Measurements from ENCODE around the gene BCDIN3D.

Gene BCDIN3D

GRCh38 chr12:49794811-49795653, 47.9 kb downstream of the BCDIN3D start:
- H3K9me3 Mint-ChIP-seq = no peaks in the 10 kb centered on the region
- no peak overlapping the region for H3K27ac Mint-ChIP-seq
- no peaks in the 10 kb centered on the region for H3K36me3 Mint-ChIP-seq (ENCODE audit: low read depth)
- no peaks in the 10 kb centered on the region for H3K27me3 Mint-ChIP-seq (ENCODE audit: low read depth)
- no peak overlapping the region for H3K4me3 Mint-ChIP-seq
- H3K4me1 Mint-ChIP-seq (ENCODE audit: low read depth) = peaks cover 2% of the 10 kb centered on the region

- H3K4me1 Mint-ChIP-seq (ENCODE audit: low read depth) = no peaks in the 10 kb centered on the region
- no peak overlapping the region for H3K4me3 Mint-ChIP-seq
- H3K9me3 Mint-ChIP-seq = no peaks in the 10 kb centered on the region
- H3K27ac Mint-ChIP-seq = no peak overlapping the region
- H3K36me3 Mint-ChIP-seq (ENCODE audit: low read depth) = no peaks in the 10 kb centered on the region
- H3K27me3 Mint-ChIP-seq (ENCODE audit: low read depth) = no peaks in the 10 kb centered on the region
These were observed 48.9 kb downstream of the BCDIN3D start for GRCh38 chr12:49794021-49794420.

- Mint-ChIP-seq H3K27ac (no peak overlapping the region), H3K4me1 (ENCODE audit: low read depth) (no peaks in the 10 kb centered on the region), H3K27me3 (ENCODE audit: low read depth) (no peaks in the 10 kb centered on the region), H3K9me3 (no peaks in the 10 kb centered on the region), H3K4me3 (no peak overlapping the region), H3K36me3 (ENCODE audit: low read depth) (no peaks in the 10 kb centered on the region)
These were observed 49.3 kb downstream of the BCDIN3D start for GRCh38 chr12:49793620-49794019.

- no peaks in the 10 kb centered on the region for H3K27me3 Mint-ChIP-seq (ENCODE audit: low read depth)
- H3K4me1 Mint-ChIP-seq (ENCODE audit: low read depth) = no peaks in the 10 kb centered on the region
- no peak overlapping the region for H3K4me3 Mint-ChIP-seq
- no peaks in the 10 kb centered on the region for H3K9me3 Mint-ChIP-seq
- no peak overlapping the region for H3K27ac Mint-ChIP-seq
- no peaks in the 10 kb centered on the region for H3K36me3 Mint-ChIP-seq (ENCODE audit: low read depth)
These were observed 49.8 kb downstream of the BCDIN3D start for GRCh38 chr12:49792976-49793580.

- H3K27me3 Mint-ChIP-seq (ENCODE audit: low read depth) = no peaks in the 10 kb centered on the region
- no peak overlapping the region for H3K27ac Mint-ChIP-seq
- H3K36me3 Mint-ChIP-seq (ENCODE audit: low read depth) = no peaks in the 10 kb centered on the region
- H3K9me3 Mint-ChIP-seq = peaks cover 4% of the 10 kb centered on the region
- no peak overlapping the region for H3K4me3 Mint-ChIP-seq
- no peaks in the 10 kb centered on the region for H3K4me1 Mint-ChIP-seq (ENCODE audit: low read depth)
These were observed 50.5 kb downstream of the BCDIN3D start for GRCh38 chr12:49792181-49792970.

- no peaks in the 10 kb centered on the region for H3K36me3 Mint-ChIP-seq (ENCODE audit: low read depth)
- H3K9me3 Mint-ChIP-seq = peaks cover 4% of the 10 kb centered on the region
- no peaks in the 10 kb centered on the region for H3K4me1 Mint-ChIP-seq (ENCODE audit: low read depth)
- no peak overlapping the region for H3K4me3 Mint-ChIP-seq
- no peak overlapping the region for H3K27ac Mint-ChIP-seq
- no peaks in the 10 kb centered on the region for H3K27me3 Mint-ChIP-seq (ENCODE audit: low read depth)
These were observed 51.2 kb downstream of the BCDIN3D start for GRCh38 chr12:49791700-49792099.

- no peak overlapping the region for H3K4me3 Mint-ChIP-seq
- no peaks in the 10 kb centered on the region for H3K4me1 Mint-ChIP-seq (ENCODE audit: low read depth)
- H3K27ac Mint-ChIP-seq = no peak overlapping the region
- H3K9me3 Mint-ChIP-seq = peaks cover 4% of the 10 kb centered on the region
- H3K27me3 Mint-ChIP-seq (ENCODE audit: low read depth) = no peaks in the 10 kb centered on the region
- H3K36me3 Mint-ChIP-seq (ENCODE audit: low read depth) = no peaks in the 10 kb centered on the region
These were observed 52.0 kb downstream of the BCDIN3D start for GRCh38 chr12:49790741-49791555.

- no peaks in the 10 kb centered on the region for H3K36me3 Mint-ChIP-seq (ENCODE audit: low read depth)
- H3K4me1 Mint-ChIP-seq (ENCODE audit: low read depth) = no peaks in the 10 kb centered on the region
- no peak overlapping the region for H3K4me3 Mint-ChIP-seq
- H3K27ac Mint-ChIP-seq = no peak overlapping the region
- peaks cover 3% of the 10 kb centered on the region for H3K27me3 Mint-ChIP-seq (ENCODE audit: low read depth)
- H3K9me3 Mint-ChIP-seq = peaks cover 4% of the 10 kb centered on the region
These were observed 52.9 kb downstream of the BCDIN3D start for GRCh38 chr12:49789992-49790391.

- Mint-ChIP-seq H3K4me1 (ENCODE audit: low read depth) (no peaks in the 10 kb centered on the region), H3K27me3 (ENCODE audit: low read depth) (peaks cover 15% of the 10 kb centered on the region), H3K36me3 (ENCODE audit: low read depth) (no peaks in the 10 kb centered on the region), H3K4me3 (no peak overlapping the region), H3K27ac (no peak overlapping the region), H3K9me3 (peaks cover 4% of the 10 kb centered on the region)
These were observed 55.2 kb downstream of the BCDIN3D start for GRCh38 chr12:49787672-49788071.

All from T-helper 1 cell treated with Interleukin-12 subunit alpha and Interleukin-12 subunit beta and Interleukin-4 antibody, amounts not matched to agents 30 μg/mL and 1 μg/mL, for 36 hours (primary cell).